H1 (cell line): ENCODE data around the gene IL36A. TPM values are rescaled to one million over a fixed set of nuclear protein-coding genes. Genes with fewer than 3 reads are reported as not detected.

ENCODE experiments used
- TBP ChIP-seq: IDR thresholded peaks from 2 replicates; pipeline ENCODE4 v1.6.1; 2011; ENCODE audit warnings: low read depth, low read length, improper control_type of control experiment
- polyA plus RNA-seq, 7 experiments: library from polyadenylated mRNA; depleted of rRNA in 3 of 7; stranded (reverse) in 5 of 7; unstranded in 2 of 7; fragments of >200 nt in 5 of 7; fragments of 200-250 nt in 2 of 7; gene quantifications; 1 replicate in 5 of 7; 2 replicates in 1 of 7; 4 replicates in 1 of 7; pipeline versions ENCODE4 v1.2.1 to v1.2.3, GENCODE V29; 2011 to 2013; ENCODE audit warnings: missing spikeins in 2 of 7, mixed read lengths in 2 of 7
- total RNA-seq: library from RNA; stranded (reverse); fragmentation: NEBNext Ultra II Directional; extraction: Animal tissue kit (Norgen Biotek cat#: 25700); gene quantifications from 2 replicates; pipeline ENCODE4 v1.2.1, GENCODE V29; 2021

The IL36A gene
- total and polyA plus RNA-seq, 2 of the 8 experiments (the other 6 are each of a cell fraction or from before 2014, with no cell fraction given) = not detected

- TF ChIP-seq TBP = no peak
Observed at GRCh38 chr2:112960230-112960825, 44.9 kb upstream of the IL36A start (continued).
